ENCODE data around the gene MYBPHL. TPM values are rescaled to one million over a fixed set of nuclear protein-coding genes. Genes with fewer than 3 reads are reported as not detected.

The MYBPHL gene
- total and polyA plus RNA-seq, 2 donors (not counting 1 experiment from before 2014, with no cell fraction given): not detected

DNA sequence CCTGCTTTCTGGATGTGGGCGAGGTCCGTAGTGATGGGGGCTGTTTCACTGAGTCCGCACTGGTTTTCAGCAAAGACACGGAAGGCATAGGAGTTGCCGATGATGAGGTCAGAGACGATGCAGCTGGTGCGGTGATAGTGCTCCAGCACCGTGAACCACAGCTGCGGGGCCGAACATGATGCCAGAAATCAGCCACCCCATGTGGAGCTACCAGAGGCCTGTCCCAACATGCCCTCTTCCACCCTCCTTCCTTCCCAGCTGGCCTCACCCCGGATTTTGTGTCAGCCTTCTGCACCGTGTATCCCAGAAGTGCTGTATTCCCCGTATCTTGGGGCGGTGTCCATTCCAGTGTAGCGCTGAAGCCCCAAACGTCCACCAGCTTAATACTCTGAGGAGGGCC lies 10.0 kb downstream of the MYBPHL start:
- H3K36me3 ChIP-seq (ENCODE audit: control insufficient read depth, insufficient read depth, low read length): no peaks in the 10 kb centered on the region
- H3K4me2 ChIP-seq (ENCODE audit: extremely low read depth, insufficient read depth, low read length): no peak overlapping the region
- H3K27me3 ChIP-seq (ENCODE audit: control insufficient read depth, insufficient read depth, low read length): no peaks in the 10 kb centered on the region
- no peaks in the 10 kb centered on the region for H3K9me3 ChIP-seq (ENCODE audit: control insufficient read depth, insufficient read depth, low read depth, low read length)
- DNase-seq (ENCODE audit: low read depth in 2 of 2): no peak
- TF ChIP-seq, protein P1, sequence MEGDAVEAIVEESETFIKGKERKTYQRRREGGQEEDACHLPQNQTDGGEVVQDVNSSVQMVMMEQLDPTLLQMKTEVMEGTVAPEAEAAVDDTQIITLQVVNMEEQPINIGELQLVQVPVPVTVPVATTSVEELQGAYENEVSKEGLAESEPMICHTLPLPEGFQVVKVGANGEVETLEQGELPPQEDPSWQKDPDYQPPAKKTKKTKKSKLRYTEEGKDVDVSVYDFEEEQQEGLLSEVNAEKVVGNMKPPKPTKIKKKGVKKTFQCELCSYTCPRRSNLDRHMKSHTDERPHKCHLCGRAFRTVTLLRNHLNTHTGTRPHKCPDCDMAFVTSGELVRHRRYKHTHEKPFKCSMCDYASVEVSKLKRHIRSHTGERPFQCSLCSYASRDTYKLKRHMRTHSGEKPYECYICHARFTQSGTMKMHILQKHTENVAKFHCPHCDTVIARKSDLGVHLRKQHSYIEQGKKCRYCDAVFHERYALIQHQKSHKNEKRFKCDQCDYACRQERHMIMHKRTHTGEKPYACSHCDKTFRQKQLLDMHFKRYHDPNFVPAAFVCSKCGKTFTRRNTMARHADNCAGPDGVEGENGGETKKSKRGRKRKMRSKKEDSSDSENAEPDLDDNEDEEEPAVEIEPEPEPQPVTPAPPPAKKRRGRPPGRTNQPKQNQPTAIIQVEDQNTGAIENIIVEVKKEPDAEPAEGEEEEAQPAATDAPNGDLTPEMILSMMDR (conservative IDR thresholded peaks at IDR 0.05 in 1 of 2, IDR thresholded peaks at IDR 0.05 in 1 of 2; ENCODE audit: low read depth in 1 of 2, low read length in 2 of 2): no peak
- TF ChIP-seq EZH2 (IDR thresholded peaks at IDR 0.05; ENCODE audit: low read length, missing control alignments): no peak
- H3K79me2 ChIP-seq (ENCODE audit: control insufficient read depth, insufficient read depth, low read length): no peaks in the 10 kb centered on the region
- H2AFZ ChIP-seq (ENCODE audit: low read length): no peak overlapping the region
- no peak overlapping the region for H3K9ac ChIP-seq (ENCODE audit: insufficient read depth, low read length)
- H4K20me1 ChIP-seq (ENCODE audit: control insufficient read depth, extremely low read depth, insufficient read depth, low read length): no peaks in the 10 kb centered on the region
- no peak overlapping the region for H3K27ac ChIP-seq (ENCODE audit: insufficient read depth, low read length)
- H3K4me1 ChIP-seq (ENCODE audit: control insufficient read depth, extremely low read depth, insufficient read depth, low read length): peaks cover 22% of the 10 kb centered on the region
- H3K4me3 ChIP-seq (replicated peaks in 1 of 4; ENCODE audit: control extremely low read depth in 1 of 4, insufficient read depth in 1 of 4, low read depth in 3 of 4, low read length in 4 of 4): no peak overlapping the region

GRCh38 chr1:109295712-109296415 lies 10.9 kb downstream of the MYBPHL start:
- H3K4me3 ChIP-seq (replicated peaks in 1 of 4; ENCODE audit: control extremely low read depth in 1 of 4, insufficient read depth in 1 of 4, low read depth in 3 of 4, low read length in 4 of 4): no peak overlapping the region
- no peak overlapping the region for H2AFZ ChIP-seq (ENCODE audit: low read length)
- H3K4me1 ChIP-seq (ENCODE audit: control insufficient read depth, extremely low read depth, insufficient read depth, low read length): peaks cover 22% of the 10 kb centered on the region
- DNase-seq (ENCODE audit: low read depth in 2 of 2): no peak
- no peak for TF ChIP-seq EZH2 (IDR thresholded peaks at IDR 0.05; ENCODE audit: low read length, missing control alignments)
- TF ChIP-seq, protein P1 (conservative IDR thresholded peaks at IDR 0.05 in 1 of 2, IDR thresholded peaks at IDR 0.05 in 1 of 2; ENCODE audit: low read depth in 1 of 2, low read length in 2 of 2): no peak
- H4K20me1 ChIP-seq (ENCODE audit: control insufficient read depth, extremely low read depth, insufficient read depth, low read length): no peaks in the 10 kb centered on the region
- no peaks in the 10 kb centered on the region for H3K27me3 ChIP-seq (ENCODE audit: control insufficient read depth, insufficient read depth, low read length)
- H3K27ac ChIP-seq (ENCODE audit: insufficient read depth, low read length): no peak overlapping the region
- H3K79me2 ChIP-seq (ENCODE audit: control insufficient read depth, insufficient read depth, low read length): no peaks in the 10 kb centered on the region
- H3K9me3 ChIP-seq (ENCODE audit: control insufficient read depth, insufficient read depth, low read depth, low read length): no peaks in the 10 kb centered on the region
- H3K9ac ChIP-seq (ENCODE audit: insufficient read depth, low read length): no peak overlapping the region
- no peak overlapping the region for H3K4me2 ChIP-seq (ENCODE audit: extremely low read depth, insufficient read depth, low read length)
- H3K36me3 ChIP-seq (ENCODE audit: control insufficient read depth, insufficient read depth, low read length): no peaks in the 10 kb centered on the region

DNA sequence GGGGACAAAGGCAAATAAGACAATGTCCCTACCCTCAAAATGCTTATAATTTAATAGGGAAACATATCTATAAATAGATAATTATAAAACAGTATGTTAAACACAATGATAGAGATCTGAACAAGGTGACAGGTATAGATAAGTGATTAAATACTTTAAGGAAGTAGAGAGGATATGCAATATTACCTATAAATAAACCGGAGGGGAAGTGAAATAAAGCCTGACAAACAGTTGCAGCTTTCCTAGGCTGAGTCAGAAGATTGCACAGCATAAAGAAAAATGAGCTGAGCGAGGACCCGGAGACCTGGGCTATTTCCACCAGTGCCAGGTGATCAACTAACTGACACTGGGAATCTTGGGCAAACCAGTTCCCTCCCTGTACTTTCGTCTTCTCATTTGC lies 12.3 kb downstream of the MYBPHL start:
- no peaks in the 10 kb centered on the region for H3K9me3 ChIP-seq (ENCODE audit: control insufficient read depth, insufficient read depth, low read depth, low read length)
- no peak overlapping the region for H3K27ac ChIP-seq (ENCODE audit: insufficient read depth, low read length)
- TF ChIP-seq, protein P1 (conservative IDR thresholded peaks at IDR 0.05 in 1 of 2, IDR thresholded peaks at IDR 0.05 in 1 of 2; ENCODE audit: low read depth in 1 of 2, low read length in 2 of 2): no peak
- no peak for TF ChIP-seq EZH2 (IDR thresholded peaks at IDR 0.05; ENCODE audit: low read length, missing control alignments)
- no peaks in the 10 kb centered on the region for H4K20me1 ChIP-seq (ENCODE audit: control insufficient read depth, extremely low read depth, insufficient read depth, low read length)
- H3K36me3 ChIP-seq (ENCODE audit: control insufficient read depth, insufficient read depth, low read length): no peaks in the 10 kb centered on the region
- no peak overlapping the region for H3K4me2 ChIP-seq (ENCODE audit: extremely low read depth, insufficient read depth, low read length)
- H3K79me2 ChIP-seq (ENCODE audit: control insufficient read depth, insufficient read depth, low read length): no peaks in the 10 kb centered on the region
- H2AFZ ChIP-seq (ENCODE audit: low read length): no peak overlapping the region
- H3K9ac ChIP-seq (ENCODE audit: insufficient read depth, low read length): no peak overlapping the region
- no peaks in the 10 kb centered on the region for H3K27me3 ChIP-seq (ENCODE audit: control insufficient read depth, insufficient read depth, low read length)
- H3K4me1 ChIP-seq (ENCODE audit: control insufficient read depth, extremely low read depth, insufficient read depth, low read length): peaks cover 13% of the 10 kb centered on the region
- no peak for DNase-seq (ENCODE audit: low read depth in 2 of 2)
- H3K4me3 ChIP-seq (replicated peaks in 1 of 4; ENCODE audit: control extremely low read depth in 1 of 4, insufficient read depth in 1 of 4, low read depth in 3 of 4, low read length in 4 of 4): no peak overlapping the region
